Measurements from ENCODE around the gene WAS. TPM values are rescaled to one million over a fixed set of nuclear protein-coding genes. Genes with fewer than 3 reads are reported as not detected.

The WAS gene
- polyA plus RNA-seq, 1 of the 3 experiments (the other 2 are of a cell fraction): 0.30 TPM

- TF ChIP-seq TEAD4 (IDR thresholded peaks at IDR 0.05; ENCODE audit: borderline replicate concordance, insufficient read depth) (no peak), REST (IDR thresholded peaks at IDR 0.05; ENCODE audit: low read depth, low read length) (no peak), MEF2A (IDR thresholded peaks at IDR 0.05; ENCODE audit: borderline replicate concordance, low read depth) (no peak), SIN3A (IDR thresholded peaks at IDR 0.05; ENCODE audit: borderline replicate concordance, low read depth, low read length) (no peak), SMC3 (IDR thresholded peaks at IDR 0.05; ENCODE audit: low read depth, low read length) (no peak), USF1 (IDR thresholded peaks at IDR 0.05; ENCODE audit: borderline replicate concordance, low read depth) (no peak), NFIC (IDR thresholded peaks at IDR 0.05; ENCODE audit: borderline replicate concordance) (no peak), FOXM1 (IDR thresholded peaks at IDR 0.05; ENCODE audit: low read depth) (no peak), JUND (IDR thresholded peaks at IDR 0.05) (no peak), NRF1 (IDR thresholded peaks at IDR 0.05; ENCODE audit: low read depth, low read length) (no peak), TCF12 (IDR thresholded peaks at IDR 0.05) (no peak), ELF1 (IDR thresholded peaks at IDR 0.05) (no peak)
Measured at GRCh38 chrX:48736303-48736702, 52.7 kb downstream of the WAS start.

GRCh38 chrX:48736878-48737212 is 53.2 kb downstream of the WAS start:
- POLR2A ChIA-PET: interaction anchor here (0.7 to 1.4 kb wide), 4 partner anchors 8 to 175 kb away, joined by 3 to 8 read pairs (median 4); partner anchors contain the start of genes HDAC6 and SLC35A2
- Histone ChIP-seq H3K79me2 (ENCODE audit: insufficient read depth) (no peaks in the 10 kb centered on the region), H3K27me3 (ENCODE audit: insufficient read depth) (peaks cover 9% of the 10 kb centered on the region; the same call in 1 of the 2 replicates), H3K9me3 (no peaks in the 10 kb centered on the region), H3K9me2 (no peaks in the 10 kb centered on the region), H4K20me1 (ENCODE audit: insufficient read depth) (no peaks in the 10 kb centered on the region), H2AFZ (ENCODE audit: low read depth) (peak overlapping the region; percentile 89), H3K4me2 (peak overlapping the region; percentile 67), H3K36me3 (replicated peaks in 1 of 2; ENCODE audit: control insufficient read depth in 1 of 2, insufficient read depth in 2 of 2, low read length in 1 of 2) (no peaks in the 10 kb centered on the region), H3K4me1 (ENCODE audit: control insufficient read depth in 1 of 2, insufficient read depth in 2 of 2, low read depth in 1 of 2, low read length in 1 of 2) (peaks cover 4 to 6% of the 10 kb centered on the region in 2 experiments; a peak in 1 of 4 replicates), H3K9ac (no peak overlapping the region), H3K27ac (ENCODE audit: low read depth in 2 of 2, low read length in 1 of 2) (peak overlapping the region in 1 of 2 experiments; percentile 3; a peak in 1 of 4 replicates), H3F3A (replicated peaks; ENCODE audit: insufficient read depth) (no peaks in the 10 kb centered on the region), H3K4me3 (ENCODE audit: low read depth in 2 of 2, low read length in 1 of 2) (peak overlapping the region; percentile 37 to 64)
- CTCF ChIA-PET: no interaction called here
- no peak for DNase-seq
- no peak for TF ChIP-seq EP300 (IDR thresholded peaks at IDR 0.05; ENCODE audit: borderline replicate concordance in 1 of 2, low read depth in 1 of 2, low read length in 1 of 2)
- TF ChIP-seq NRF1 (IDR thresholded peaks at IDR 0.05; ENCODE audit: low read depth, low read length): peak; percentile 58
- no peak for TF ChIP-seq NFIC (IDR thresholded peaks at IDR 0.05; ENCODE audit: borderline replicate concordance)
- WGBS (ENCODE audit: low lambda C conversion rate): 27% methylated on average over 9 of the region's 10 CpGs

More at GRCh38 chrX:48736303-48736702, 52.7 kb downstream of the WAS start:
- H3K4me2 ChIP-seq: peak overlapping the region; percentile 67
- H3K4me3 ChIP-seq (ENCODE audit: low read depth in 2 of 2, low read length in 1 of 2): peak overlapping the region; percentile 37 to 64; a peak in 3 of 4 replicates
- H3K4me1 ChIP-seq (ENCODE audit: control insufficient read depth in 1 of 2, insufficient read depth in 2 of 2, low read depth in 1 of 2, low read length in 1 of 2): peaks cover 4 to 6% of the 10 kb centered on the region in 2 experiments; a peak in 1 of 4 replicates
- no peaks in the 10 kb centered on the region for H3K9me3 ChIP-seq
- H3K36me3 ChIP-seq (replicated peaks in 1 of 2; ENCODE audit: control insufficient read depth in 1 of 2, insufficient read depth in 2 of 2, low read length in 1 of 2): no peaks in the 10 kb centered on the region
- WGBS (ENCODE audit: low lambda C conversion rate): 59% methylated on average over 1 of the region's 1 CpG
- no peak overlapping the region for H3K9ac ChIP-seq
- no peak for DNase-seq
- H2AFZ ChIP-seq (ENCODE audit: low read depth): peak overlapping the region; percentile 89
- no peak overlapping the region; a peak in 1 of 4 replicates for H3K27ac ChIP-seq (ENCODE audit: low read depth in 2 of 2, low read length in 1 of 2)
- H3K79me2 ChIP-seq (ENCODE audit: insufficient read depth): no peaks in the 10 kb centered on the region
- H3K9me2 ChIP-seq: no peaks in the 10 kb centered on the region
- peaks cover 9% of the 10 kb centered on the region; the same call in 1 of the 2 replicates for H3K27me3 ChIP-seq (ENCODE audit: insufficient read depth)
- ChIA-PET CTCF (no interaction called here), POLR2A (no interaction called here)
- H3F3A ChIP-seq (replicated peaks; ENCODE audit: insufficient read depth): no peaks in the 10 kb centered on the region
- H4K20me1 ChIP-seq (ENCODE audit: insufficient read depth): no peaks in the 10 kb centered on the region
